CD14-positive monocyte (primary cell): ENCODE data around the gene LPIN1. TPM values are rescaled to one million over a fixed set of nuclear protein-coding genes. Genes with fewer than 3 reads are reported as not detected.

Experiments used
- DNase-seq, 3 donors: peaks; one replicate each; pipeline ENCODE4 v3.0.0-alpha.2; 2011 to 2022
- H2AFZ ChIP-seq: 2 replicates; pipeline ENCODE4 v1.6.0; 2012; ENCODE audit warnings: mild to moderate bottlenecking, low read depth, low read length, inconsistent platforms; ENCODE audit not compliant: insufficient read depth, poor library complexity, severe bottlenecking
- H3K27ac ChIP-seq, 2 donors: 1 replicate in 1 of 2; 2 replicates in 1 of 2; pipeline ENCODE4 v1.5.1; 2012 to 2013; ENCODE audit warnings: low read length in 2 of 2, control low read depth in 1 of 2, inconsistent platforms in 1 of 2, low read depth in 1 of 2, mild to moderate bottlenecking in 1 of 2
- H3K27me3 ChIP-seq, 2 donors: one replicate each; pipeline versions ENCODE4 v1.6.0 to v1.6.1; 2011 to 2013; ENCODE audit warnings: low read length in 2 of 2; ENCODE audit not compliant: control insufficient read depth in 2 of 2, insufficient read depth in 2 of 2
- H3K36me3 ChIP-seq, 2 donors: replicated peaks in 1 of 2; 1 replicate in 1 of 2; 2 replicates in 1 of 2; pipeline versions ENCODE4 v1.5.1 to v1.6.1; 2012 to 2013; ENCODE audit warnings: low read length in 2 of 2, control low read depth in 1 of 2, inconsistent platforms in 1 of 2, mild to moderate bottlenecking in 1 of 2; ENCODE audit not compliant: insufficient read depth in 2 of 2, control insufficient read depth in 1 of 2
- H3K4me1 ChIP-seq, 2 donors: 1 replicate in 1 of 2; 2 replicates in 1 of 2; pipeline versions ENCODE4 v1.5.1 to v1.6.1; 2012 to 2013; ENCODE audit warnings: low read length in 2 of 2, control low read depth in 1 of 2, inconsistent platforms in 1 of 2, mild to moderate bottlenecking in 1 of 2, moderate library complexity in 1 of 2; ENCODE audit not compliant: insufficient read depth in 2 of 2, control insufficient read depth in 1 of 2
- H3K4me2 ChIP-seq: replicated peaks from 2 replicates; pipeline ENCODE3; 2012; ENCODE audit warnings: low read length, moderate library complexity, mild to moderate bottlenecking; ENCODE audit not compliant: poor library complexity, severe bottlenecking; ENCODE audit errors: extremely low read depth
- H3K4me3 ChIP-seq, 3 experiments: fragments of 200-600 bp in 1 of 3; sonication (generic) in 1 of 3; replicated peaks in 1 of 3; 1 replicate in 2 of 3; 2 replicates in 1 of 3; pipeline ENCODE4 v1.5.1; 2011 to 2013; ENCODE audit warnings: low read length in 3 of 3, mild to moderate bottlenecking in 3 of 3, control low read depth in 2 of 3, low read depth in 2 of 3, inconsistent platforms in 1 of 3, moderate library complexity in 1 of 3
- H3K79me2 ChIP-seq: 2 replicates; pipeline ENCODE4 v1.6.0; 2012; ENCODE audit warnings: mild to moderate bottlenecking, control low read depth, inconsistent platforms, low read length, moderate library complexity; ENCODE audit not compliant: insufficient read depth
- H3K9ac ChIP-seq: 2 replicates; pipeline ENCODE4 v1.6.0; 2017; ENCODE audit warnings: low read length, mild to moderate bottlenecking; ENCODE audit not compliant: insufficient read depth, poor library complexity, severe bottlenecking
- H3K9me3 ChIP-seq, 2 donors: replicated peaks in 1 of 2; 1 replicate in 1 of 2; 2 replicates in 1 of 2; pipeline versions ENCODE4 v1.5.1 to v1.6.1; 2012 to 2013; ENCODE audit warnings: low read length in 2 of 2, control low read depth in 1 of 2; ENCODE audit not compliant: control insufficient read depth in 1 of 2, insufficient read depth in 1 of 2
- H4K20me1 ChIP-seq: 2 replicates; pipeline ENCODE4 v1.6.0; 2012; ENCODE audit warnings: mild to moderate bottlenecking, low read length, control low read depth, moderate library complexity; ENCODE audit not compliant: insufficient read depth
- H3K27ac Mint-ChIP-seq, 7 donors: one replicate each; pipeline ENCODE4 v1.8.0; 2020; ENCODE audit warnings: mild to moderate bottlenecking in 7 of 7, mixed read lengths in 7 of 7, moderate library complexity in 6 of 7, inconsistent platforms in 2 of 7
- H3K27me3 Mint-ChIP-seq, 3 donors: one replicate each; pipeline ENCODE4 v1.8.0; 2021 to 2022; ENCODE audit warnings: low read depth in 3 of 3, mild to moderate bottlenecking in 3 of 3, mixed read lengths in 3 of 3, moderate library complexity in 3 of 3, inconsistent platforms in 1 of 3
- H3K36me3 Mint-ChIP-seq, 2 donors: one replicate each; pipeline ENCODE4 v1.8.0; 2020; ENCODE audit warnings: mixed read lengths in 2 of 2, inconsistent platforms in 1 of 2, mild to moderate bottlenecking in 1 of 2
- H3K4me1 Mint-ChIP-seq: one replicate; pipeline ENCODE4 v1.8.0; 2020; ENCODE audit warnings: mild to moderate bottlenecking, mixed read lengths
- H3K4me3 Mint-ChIP-seq, 2 donors: one replicate each; pipeline ENCODE4 v1.8.0; 2020; ENCODE audit warnings: mild to moderate bottlenecking in 2 of 2, mixed read lengths in 2 of 2, moderate library complexity in 1 of 2
- H3K9me3 Mint-ChIP-seq, 7 donors: one replicate each; pipeline ENCODE4 v1.8.0; 2020 to 2022; ENCODE audit warnings: mixed read lengths in 7 of 7, mild to moderate bottlenecking in 6 of 7, moderate library complexity in 6 of 7, inconsistent platforms in 2 of 7
- CTCF ChIP-seq: fragments of 200-600 bp; IDR thresholded peaks from one replicate; pipeline ENCODE4 v1.8.0; 2022; ENCODE audit warnings: antibody characterized with exemption, mild to moderate bottlenecking
- WGBS: methylation state at CpG from one replicate; pipeline ENCODE4 v1.1.5; 2013; ENCODE audit warnings: missing lambda C conversion rate; ENCODE audit not compliant: insufficient coverage; 5-methylcytosine and 5-hydroxymethylcytosine counted together
- intact Hi-C, 2 donors: fragments of 100-400 bp; cut with micrococcal nuclease; formaldehyde crosslinking; loops; one replicate each; pipeline versions ENCODE4 v1.15.0 to v1.15.1; 2023
- polyA plus RNA-seq, 3 donors: library from polyadenylated mRNA; depleted of rRNA in 1 of 3; unstranded in 2 of 3; stranded (reverse) in 1 of 3; fragments of 300-500 nt in 2 of 3; fragments of >200 nt in 1 of 3; fragmentation: Illumina TruSeq in 2 of 3; gene quantifications; 1 replicate in 2 of 3; 2 replicates in 1 of 3; pipeline ENCODE4 v1.2.3, GENCODE V29; 2012 to 2021

The LPIN1 gene
- polyA plus RNA-seq, 3 donors: 1.8 to 17.6 (median 2.7) TPM

- Histone ChIP-seq H3K79me2 (no peaks in the 10 kb centered on the region), H3K36me3 (peaks cover 0 to 2% of the 10 kb centered on the region in 2 donors), H3K9ac (no peak overlapping the region), H3K27me3 (peaks cover 9 to 27% of the 10 kb centered on the region in 2 donors), H3K4me1 (peaks cover 36 to 46% of the 10 kb centered on the region in 2 donors), H4K20me1 (no peaks in the 10 kb centered on the region), H2AFZ (no peak overlapping the region), H3K4me3 (no peak overlapping the region), H3K27ac (no peak overlapping the region), H3K9me3 (peaks cover 10 to 15% of the 10 kb centered on the region in 2 donors), H3K4me2 (no peak overlapping the region)
- Mint-ChIP-seq H3K4me1 (peaks cover 55% of the 10 kb centered on the region), H3K4me3 (no peak overlapping the region), H3K27me3 (peaks cover 23 to 29% (median 24%) of the 10 kb centered on the region in 3 donors), H3K36me3 (peaks cover 12 to 23% of the 10 kb centered on the region in 2 donors), H3K9me3 (peaks cover 9 to 20% (median 14%) of the 10 kb centered on the region in 7 donors), H3K27ac (no peak overlapping the region)
- 80% methylated on average over 2 of the region's 5 CpGs for WGBS
- intact Hi-C loops: no loop called here
- no peak for DNase-seq
- no peak for TF ChIP-seq CTCF
Measured at GRCh38 chr2:11832531-11832930, 86.1 kb downstream of the LPIN1 start.

- H3K27ac ChIP-seq: no peak overlapping the region
- H4K20me1 ChIP-seq: no peaks in the 10 kb centered on the region
- H3K36me3 Mint-ChIP-seq: peaks cover 6 to 13% of the 10 kb centered on the region in 2 donors
- DNase-seq: no peak
- no peak overlapping the region for H3K4me2 ChIP-seq
- no peak overlapping the region for H3K9ac ChIP-seq
- no peaks in the 10 kb centered on the region for H3K79me2 ChIP-seq
- H3K4me3 ChIP-seq: no peak overlapping the region
- H3K27ac Mint-ChIP-seq: no peak overlapping the region
- TF ChIP-seq CTCF: no peak
- H3K9me3 Mint-ChIP-seq: peaks cover 9 to 22% (median 15%) of the 10 kb centered on the region in 7 donors
- no peak overlapping the region for H2AFZ ChIP-seq
- peaks cover 30 to 31% (median 31%) of the 10 kb centered on the region in 3 donors for H3K27me3 Mint-ChIP-seq
- H3K9me3 ChIP-seq: peaks cover 10 to 15% of the 10 kb centered on the region in 2 donors
- H3K4me3 Mint-ChIP-seq: peak overlapping the region in 1 of 2 donors; percentile 35
- peaks cover 13 to 29% of the 10 kb centered on the region in 2 donors for H3K27me3 ChIP-seq
- intact Hi-C loops: no loop called here
- no peaks in the 10 kb centered on the region for H3K36me3 ChIP-seq
- WGBS: no CpG with 5 or more reads among the region's 6 CpGs
- peaks cover 55% of the 10 kb centered on the region for H3K4me1 Mint-ChIP-seq
- H3K4me1 ChIP-seq: peaks cover 36 to 46% of the 10 kb centered on the region in 2 donors
Measured at GRCh38 chr2:11833601-11834000, 87.2 kb downstream of the LPIN1 start.
